Activated CD8-positive, alpha-beta memory T cell treated with anti-CD3 and anti-CD28 coated beads for 24 hours (primary cell): ENCODE results near the gene RNF224.

ENCODE experiments used
- DNase-seq: peaks from one replicate; pipeline ENCODE4 v3.0.0-alpha.2; 2020

Gene RNF224

GRCh38 chr9:137275588-137276472 lies 48.5 kb downstream of the RNF224 start:
- DNase-seq = no peak

GRCh38 chr9:137276473-137277328 lies 49.4 kb downstream of the RNF224 start:
- no peak for DNase-seq

- no peak for DNase-seq
Observed at GRCh38 chr9:137277329-137278041, 50.2 kb downstream of the RNF224 start, which contains the start of gene TOR4A. Gene TOR4A, plus strand, starts transcription at chr9:137277726. Its CDS starts 964 bp downstream, at chr9:137278690.

GRCh38 chr9:137278061-137278701 lies 50.9 kb downstream of the RNF224 start:
- DNase-seq = no peak
